ENCODE results near the gene ATP2B2.

DNA sequence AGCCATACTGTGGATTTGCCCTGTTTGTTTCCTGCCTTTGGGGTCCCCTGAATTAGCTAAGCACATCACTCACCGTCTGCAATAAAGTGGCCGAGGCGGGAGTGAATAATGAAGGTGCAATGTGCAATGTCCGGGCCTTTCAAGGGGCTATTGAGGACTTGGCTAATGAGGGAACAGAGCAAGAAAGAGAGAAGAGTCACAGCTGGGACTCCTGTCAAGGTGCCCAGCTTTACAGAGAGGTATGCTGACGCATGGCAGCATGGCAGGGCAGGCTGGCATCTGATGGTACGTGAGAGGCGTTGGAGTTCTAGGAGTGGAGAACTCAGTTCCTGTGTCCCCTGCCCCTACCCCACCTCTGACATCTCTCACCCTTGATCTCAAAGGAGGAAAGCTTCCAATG lies 13.8 kb upstream of the ATP2B2 start:
- TF ChIP-seq CTCF (IDR thresholded peaks at IDR 0.05) (no peak), POLR2A (IDR thresholded peaks at IDR 0.05) (no peak)
